ENCODE measurements around the gene B3GAT2. TPM values are rescaled to one million over a fixed set of nuclear protein-coding genes. Genes with fewer than 3 reads are reported as not detected.

Gene B3GAT2
- total and polyA plus RNA-seq, 2 donors (not counting 1 experiment from before 2014, with no cell fraction given): not detected

- Histone ChIP-seq H3K36me3 (ENCODE audit: control insufficient read depth, insufficient read depth, low read length) (no peaks in the 10 kb centered on the region), H4K20me1 (ENCODE audit: control insufficient read depth, extremely low read depth, insufficient read depth, low read length) (no peaks in the 10 kb centered on the region), H3K27me3 (ENCODE audit: control insufficient read depth, insufficient read depth, low read length) (no peaks in the 10 kb centered on the region), H3K4me1 (ENCODE audit: control insufficient read depth, extremely low read depth, insufficient read depth, low read length) (no peaks in the 10 kb centered on the region), H3K9ac (ENCODE audit: insufficient read depth, low read length) (no peak overlapping the region), H2AFZ (ENCODE audit: low read length) (no peak overlapping the region), H3K9me3 (ENCODE audit: control insufficient read depth, insufficient read depth, low read depth, low read length) (no peaks in the 10 kb centered on the region), H3K27ac (ENCODE audit: insufficient read depth, low read length) (no peak overlapping the region), H3K4me2 (ENCODE audit: extremely low read depth, insufficient read depth, low read length) (no peak overlapping the region), H3K4me3 (replicated peaks in 1 of 4; ENCODE audit: control extremely low read depth in 1 of 4, insufficient read depth in 1 of 4, low read depth in 3 of 4, low read length in 4 of 4) (no peak overlapping the region), H3K79me2 (ENCODE audit: control insufficient read depth, insufficient read depth, low read length) (no peaks in the 10 kb centered on the region)
- no peak for DNase-seq (ENCODE audit: low read depth in 2 of 2)
- no peak for TF ChIP-seq CTCF (conservative IDR thresholded peaks at IDR 0.05 in 1 of 2, IDR thresholded peaks at IDR 0.05 in 1 of 2; ENCODE audit: low read depth in 1 of 2, low read length in 2 of 2)
- TF ChIP-seq EZH2 (IDR thresholded peaks at IDR 0.05; ENCODE audit: low read length, missing control alignments): no peak
These were observed 114.3 kb downstream of the B3GAT2 start for GRCh38 chr6:70842541-70842940.

- H3K9ac ChIP-seq (ENCODE audit: insufficient read depth, low read length): no peak overlapping the region
- no peaks in the 10 kb centered on the region for H4K20me1 ChIP-seq (ENCODE audit: control insufficient read depth, extremely low read depth, insufficient read depth, low read length)
- DNase-seq (ENCODE audit: low read depth in 2 of 2): no peak
- H3K4me1 ChIP-seq (ENCODE audit: control insufficient read depth, extremely low read depth, insufficient read depth, low read length): no peaks in the 10 kb centered on the region
- H2AFZ ChIP-seq (ENCODE audit: low read length): no peak overlapping the region
- no peak overlapping the region for H3K4me3 ChIP-seq (replicated peaks in 1 of 4; ENCODE audit: control extremely low read depth in 1 of 4, insufficient read depth in 1 of 4, low read depth in 3 of 4, low read length in 4 of 4)
- no peaks in the 10 kb centered on the region for H3K79me2 ChIP-seq (ENCODE audit: control insufficient read depth, insufficient read depth, low read length)
- no peak overlapping the region for H3K27ac ChIP-seq (ENCODE audit: insufficient read depth, low read length)
- H3K9me3 ChIP-seq (ENCODE audit: control insufficient read depth, insufficient read depth, low read depth, low read length): no peaks in the 10 kb centered on the region
- H3K36me3 ChIP-seq (ENCODE audit: control insufficient read depth, insufficient read depth, low read length): no peaks in the 10 kb centered on the region
- H3K4me2 ChIP-seq (ENCODE audit: extremely low read depth, insufficient read depth, low read length): no peak overlapping the region
- no peaks in the 10 kb centered on the region for H3K27me3 ChIP-seq (ENCODE audit: control insufficient read depth, insufficient read depth, low read length)
- TF ChIP-seq EZH2 (IDR thresholded peaks at IDR 0.05; ENCODE audit: low read length, missing control alignments) (no peak), CTCF (conservative IDR thresholded peaks at IDR 0.05 in 1 of 2, IDR thresholded peaks at IDR 0.05 in 1 of 2; ENCODE audit: low read depth in 1 of 2, low read length in 2 of 2) (no peak)
These were observed 115.7 kb downstream of the B3GAT2 start for GRCh38 chr6:70841112-70841511.

- no peak overlapping the region for H3K9ac ChIP-seq (ENCODE audit: insufficient read depth, low read length)
- no peak for TF ChIP-seq CTCF (conservative IDR thresholded peaks at IDR 0.05 in 1 of 2, IDR thresholded peaks at IDR 0.05 in 1 of 2; ENCODE audit: low read depth in 1 of 2, low read length in 2 of 2)
- TF ChIP-seq EZH2 (IDR thresholded peaks at IDR 0.05; ENCODE audit: low read length, missing control alignments): no peak
- no peak overlapping the region for H3K4me2 ChIP-seq (ENCODE audit: extremely low read depth, insufficient read depth, low read length)
- no peaks in the 10 kb centered on the region for H3K79me2 ChIP-seq (ENCODE audit: control insufficient read depth, insufficient read depth, low read length)
- H2AFZ ChIP-seq (ENCODE audit: low read length): no peak overlapping the region
- no peak overlapping the region for H3K27ac ChIP-seq (ENCODE audit: insufficient read depth, low read length)
- H3K9me3 ChIP-seq (ENCODE audit: control insufficient read depth, insufficient read depth, low read depth, low read length): no peaks in the 10 kb centered on the region
- no peaks in the 10 kb centered on the region for H3K27me3 ChIP-seq (ENCODE audit: control insufficient read depth, insufficient read depth, low read length)
- no peaks in the 10 kb centered on the region for H3K36me3 ChIP-seq (ENCODE audit: control insufficient read depth, insufficient read depth, low read length)
- H3K4me1 ChIP-seq (ENCODE audit: control insufficient read depth, extremely low read depth, insufficient read depth, low read length): no peaks in the 10 kb centered on the region
- H3K4me3 ChIP-seq (replicated peaks in 1 of 4; ENCODE audit: control extremely low read depth in 1 of 4, insufficient read depth in 1 of 4, low read depth in 3 of 4, low read length in 4 of 4): no peak overlapping the region
- H4K20me1 ChIP-seq (ENCODE audit: control insufficient read depth, extremely low read depth, insufficient read depth, low read length): no peaks in the 10 kb centered on the region
- no peak for DNase-seq (ENCODE audit: low read depth in 2 of 2)
These were observed 117.3 kb downstream of the B3GAT2 start for GRCh38 chr6:70839286-70840266.
